Frontal cortex (tissue), 4 donors: ENCODE results near the gene TRIM69. TPM values are rescaled to one million over a fixed set of nuclear protein-coding genes. Genes with fewer than 3 reads are reported as not detected.

Source experiments
- DNase-seq, 2 donors: peaks; one replicate each; pipeline ENCODE4 v3.0.0; 2012; ENCODE audit warnings: low spot score in 2 of 2
- FAIRE-seq: peaks from 2 replicates; lab custom pipeline; 2012; peaks lifted over from hg19 to GRCh38; lab: Jason Lieb, UNC
- small RNA-seq: library from RNA; depleted of rRNA; stranded (forward); fragments of <200 nt; gene quantifications from one replicate; pipeline ENCODE3, GENCODE V24; 2014
- total RNA-seq: library from RNA; depleted of rRNA; stranded (reverse); fragments of >200 nt; gene quantifications from one replicate; pipeline ENCODE4 v1.2.3, GENCODE V29; 2014
- donor health status: control.
- donor health status: control.
- donor health status: control.

TRIM69 gene
- total RNA-seq, 1 donor from 2014 or later = 40.4 TPM

DNA sequence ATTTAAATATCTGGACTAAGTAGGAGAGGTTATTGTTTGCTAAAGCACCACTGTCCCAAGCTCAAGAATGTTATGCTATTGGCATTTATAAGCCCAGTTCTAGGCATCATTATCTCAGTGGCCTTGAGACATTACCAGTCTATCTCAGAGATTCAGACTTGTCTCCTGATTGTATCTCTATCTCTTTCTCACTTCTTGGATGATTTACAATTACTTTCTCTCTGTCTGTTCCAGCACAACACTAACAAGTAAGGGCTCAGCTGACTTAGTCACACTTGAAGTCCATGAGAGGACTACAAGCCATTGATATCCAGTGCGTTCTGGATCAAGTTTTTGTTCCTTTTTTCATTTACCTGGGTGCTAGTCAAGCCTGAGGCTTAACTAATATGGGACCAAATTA lies 60.2 kb downstream of the TRIM69 start:
- FAIRE-seq (no peak), DNase-seq (no peak)

DNA sequence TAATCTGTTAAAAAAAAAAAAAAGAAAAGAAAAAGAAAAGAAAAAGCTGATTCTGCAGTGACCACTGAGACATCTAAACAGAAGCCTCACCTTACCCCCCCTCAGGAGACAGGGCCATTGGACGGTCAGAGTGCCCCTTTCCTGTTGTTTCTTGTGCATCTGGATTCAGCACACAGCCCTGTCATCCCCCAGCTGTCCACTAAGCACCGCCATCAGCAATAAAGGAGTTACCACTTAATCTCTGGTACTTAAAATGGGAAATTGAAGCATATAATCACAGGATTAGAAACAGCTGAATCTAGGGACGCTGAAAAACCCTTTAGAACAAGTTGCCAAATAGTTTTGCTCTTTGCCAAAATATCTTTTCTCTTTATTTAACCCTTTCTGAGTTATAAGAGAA lies 62.5 kb downstream of the TRIM69 start:
- DNase-seq (no peak), FAIRE-seq (no peak)

GRCh38 chr15:44801364-44801763 lies 65.0 kb downstream of the TRIM69 start:
- FAIRE-seq (no peak), DNase-seq (no peak)

- DNase-seq (no peak), FAIRE-seq (no peak)
Observed at GRCh38 chr15:44801797-44802196, 65.5 kb downstream of the TRIM69 start.

DNA sequence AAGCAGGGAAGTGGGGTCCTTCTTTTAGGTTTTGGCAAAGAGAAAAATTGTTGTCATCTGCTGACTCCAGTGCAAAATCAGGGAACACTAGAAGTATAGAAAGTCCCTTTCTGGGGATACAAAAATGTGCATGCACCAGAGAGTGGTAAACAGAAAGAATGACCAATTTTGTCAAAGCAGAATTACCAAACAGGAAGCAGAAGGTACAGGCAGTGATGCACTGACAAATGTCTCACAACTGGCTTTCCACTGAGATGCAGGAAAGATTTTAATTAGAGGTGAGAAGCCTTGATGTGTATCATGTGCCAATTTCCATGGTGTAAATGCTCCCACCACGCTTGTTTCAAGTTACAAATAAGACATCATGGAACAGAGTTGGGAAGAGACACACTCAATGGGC lies 66.0 kb downstream of the TRIM69 start:
- no peak for FAIRE-seq
- no peak for DNase-seq

- FAIRE-seq (no peak), DNase-seq (no peak)
Observed at GRCh38 chr15:44804298-44805046, 68.1 kb downstream of the TRIM69 start.

DNA sequence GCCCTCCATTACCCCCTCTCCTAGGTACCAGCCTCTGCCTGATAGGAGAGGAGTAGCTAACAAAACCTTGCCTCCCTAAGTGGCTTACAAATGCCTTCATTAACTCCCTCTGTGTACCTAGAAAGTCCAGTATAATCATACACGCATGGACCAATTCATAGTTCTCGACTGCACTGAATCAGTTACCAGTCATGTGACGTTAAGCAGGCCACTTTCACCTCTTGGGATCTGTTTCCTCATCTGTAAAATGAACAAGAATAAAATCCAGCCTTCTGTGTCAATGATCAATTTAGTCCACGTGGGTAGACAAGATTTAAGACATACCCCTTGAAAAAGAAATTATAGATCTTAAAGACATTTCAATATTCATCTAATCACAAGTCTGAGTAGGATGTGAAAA lies 72.2 kb downstream of the TRIM69 start:
- DNase-seq (no peak), FAIRE-seq (no peak)

- no peak for DNase-seq
- FAIRE-seq = no peak
Observed at GRCh38 chr15:44810237-44810636, 73.9 kb downstream of the TRIM69 start.

GRCh38 chr15:44811337-44811736 lies 75.0 kb downstream of the TRIM69 start:
- FAIRE-seq = no peak
- no peak for DNase-seq

GRCh38 chr15:44812029-44812517 lies 75.7 kb downstream of the TRIM69 start:
- no peak for FAIRE-seq
- no peak for DNase-seq

DNA sequence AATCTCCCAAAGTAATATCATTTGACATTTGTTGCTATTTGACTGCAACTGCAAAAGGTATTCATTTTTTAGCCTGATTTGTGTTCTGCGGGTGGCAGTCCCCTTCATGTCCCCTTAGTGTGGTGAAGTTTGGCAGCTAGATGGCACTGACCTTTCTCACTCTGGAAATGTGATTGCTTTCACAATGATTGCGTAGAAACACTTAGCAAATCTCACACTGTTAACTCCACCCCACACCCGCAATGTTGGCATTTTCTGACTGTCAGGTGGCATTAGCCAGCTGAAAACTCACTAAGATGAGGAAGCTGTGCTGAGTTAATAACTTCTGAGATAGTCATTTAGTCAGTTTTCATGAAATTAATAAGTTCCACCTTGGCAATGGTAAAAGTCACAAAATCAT lies 76.9 kb downstream of the TRIM69 start:
- DNase-seq = no peak
- no peak for FAIRE-seq

Small RNA genes lying within 50 kb of the gene (small RNA-seq; reads per million reads assigned to genes)
- not detected for gene RF00019

Other genes starting within 250 kb of the TRIM69 start
- 63.6 TPM for gene EIF3J, start 199.4 kb upstream of the TRIM69 start, total RNA-seq
- 73.0 TPM for gene SPG11, start 72.9 kb upstream of the TRIM69 start, total RNA-seq
- gene PATL2, start 25.2 kb upstream of the TRIM69 start, total RNA-seq = not detected
- gene B2M, start 25.0 kb upstream of the TRIM69 start, total RNA-seq = 295 TPM
- not detected for gene TERB2, start 220.2 kb downstream of the TRIM69 start, total RNA-seq